ENCODE data around the gene CHSY1. TPM values are rescaled to one million over a fixed set of nuclear protein-coding genes. Genes with fewer than 3 reads are reported as not detected.
A peak's percentile ranks its signal among the peaks of the same experiment; 100 is the strongest.

Gene CHSY1
- total RNA-seq, 1 donor: 40.9 TPM

DNA sequence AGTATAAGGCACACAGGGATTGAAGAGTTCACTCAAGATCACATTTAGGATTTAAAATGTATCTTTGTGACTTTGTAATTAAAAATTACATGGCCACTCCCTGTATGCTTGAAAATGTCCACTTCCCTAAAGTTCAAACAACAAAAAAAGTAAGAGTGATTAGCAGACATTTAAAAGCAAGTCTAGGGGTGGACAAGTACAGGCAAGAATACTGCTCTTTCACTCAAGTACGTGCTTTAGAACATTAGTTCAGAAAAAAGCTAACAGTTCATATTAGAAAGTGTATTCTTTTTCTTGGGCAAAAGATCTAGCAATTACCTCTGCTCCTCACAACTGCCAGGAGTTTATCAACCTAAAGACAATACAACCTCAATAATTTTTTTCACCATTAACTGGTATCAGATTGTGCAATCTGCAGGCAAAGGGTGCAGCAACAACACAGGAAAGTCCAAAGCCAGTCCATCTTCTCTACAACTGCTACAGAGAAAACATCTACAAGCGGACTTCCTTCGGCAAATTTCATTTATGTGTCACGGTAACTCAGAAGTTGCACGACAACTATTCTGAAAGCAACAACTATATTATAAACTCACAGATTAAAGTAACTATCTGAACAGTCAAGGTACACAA lies 18.1 kb downstream of the CHSY1 start:
- DNase-seq (ENCODE audit: low read depth): no peak
- TF ChIP-seq, protein P1, sequence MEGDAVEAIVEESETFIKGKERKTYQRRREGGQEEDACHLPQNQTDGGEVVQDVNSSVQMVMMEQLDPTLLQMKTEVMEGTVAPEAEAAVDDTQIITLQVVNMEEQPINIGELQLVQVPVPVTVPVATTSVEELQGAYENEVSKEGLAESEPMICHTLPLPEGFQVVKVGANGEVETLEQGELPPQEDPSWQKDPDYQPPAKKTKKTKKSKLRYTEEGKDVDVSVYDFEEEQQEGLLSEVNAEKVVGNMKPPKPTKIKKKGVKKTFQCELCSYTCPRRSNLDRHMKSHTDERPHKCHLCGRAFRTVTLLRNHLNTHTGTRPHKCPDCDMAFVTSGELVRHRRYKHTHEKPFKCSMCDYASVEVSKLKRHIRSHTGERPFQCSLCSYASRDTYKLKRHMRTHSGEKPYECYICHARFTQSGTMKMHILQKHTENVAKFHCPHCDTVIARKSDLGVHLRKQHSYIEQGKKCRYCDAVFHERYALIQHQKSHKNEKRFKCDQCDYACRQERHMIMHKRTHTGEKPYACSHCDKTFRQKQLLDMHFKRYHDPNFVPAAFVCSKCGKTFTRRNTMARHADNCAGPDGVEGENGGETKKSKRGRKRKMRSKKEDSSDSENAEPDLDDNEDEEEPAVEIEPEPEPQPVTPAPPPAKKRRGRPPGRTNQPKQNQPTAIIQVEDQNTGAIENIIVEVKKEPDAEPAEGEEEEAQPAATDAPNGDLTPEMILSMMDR (IDR thresholded peaks at IDR 0.05; ENCODE audit: insufficient read depth, low read length): no peak

DNA sequence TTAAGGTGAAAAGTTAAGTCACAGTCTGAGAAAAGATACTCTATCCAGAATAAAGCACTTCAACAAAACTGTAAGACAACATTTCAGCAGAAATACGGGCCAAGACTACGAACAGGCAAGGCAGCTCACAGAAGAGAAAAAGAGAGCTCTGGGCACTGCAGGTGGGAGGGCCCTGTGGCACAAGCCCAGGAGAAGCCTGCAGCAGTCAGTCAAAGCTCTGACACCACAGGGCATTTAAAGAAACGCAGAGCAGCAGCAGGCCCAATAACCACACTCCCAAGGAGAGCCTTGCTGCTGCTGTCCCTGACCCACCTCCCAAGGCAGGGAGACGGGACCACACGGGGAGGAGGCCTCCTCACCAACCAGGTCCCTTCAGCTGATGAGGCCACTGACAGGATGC lies 19.2 kb downstream of the CHSY1 start:
- TF ChIP-seq, protein P1 (IDR thresholded peaks at IDR 0.05; ENCODE audit: insufficient read depth, low read length): no peak
- no peak for DNase-seq (ENCODE audit: low read depth)
- no peak overlapping the region for H3K4me3 ChIP-seq (ENCODE audit: low read depth, low read length)

More for the DNA sequence above, 18.1 kb downstream of the CHSY1 start:
- H3K4me3 ChIP-seq (ENCODE audit: low read depth, low read length): no peak overlapping the region

DNA sequence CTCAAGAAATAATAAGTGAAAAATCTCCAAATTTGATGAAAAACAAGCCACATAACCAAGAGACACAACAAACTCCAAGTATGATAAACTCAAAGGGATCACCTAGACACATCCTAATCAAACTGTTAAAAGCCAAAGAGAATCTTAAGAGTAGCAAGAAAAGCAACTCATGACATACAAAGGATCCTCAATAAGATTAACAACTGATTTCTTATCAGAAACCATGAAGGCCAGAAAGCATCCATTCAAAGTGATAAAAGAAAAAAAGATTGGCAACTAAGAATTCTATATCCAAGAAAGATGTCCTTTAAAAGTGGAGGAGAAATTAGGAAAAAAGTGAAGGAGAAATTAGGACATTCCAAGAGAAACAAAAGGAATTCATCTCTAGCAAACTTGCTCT lies 23.5 kb downstream of the CHSY1 start:
- TF ChIP-seq, protein P1 (IDR thresholded peaks at IDR 0.05; ENCODE audit: insufficient read depth, low read length): no peak
- DNase-seq (ENCODE audit: low read depth): no peak
- H3K4me3 ChIP-seq (ENCODE audit: low read depth, low read length): no peak overlapping the region

DNA sequence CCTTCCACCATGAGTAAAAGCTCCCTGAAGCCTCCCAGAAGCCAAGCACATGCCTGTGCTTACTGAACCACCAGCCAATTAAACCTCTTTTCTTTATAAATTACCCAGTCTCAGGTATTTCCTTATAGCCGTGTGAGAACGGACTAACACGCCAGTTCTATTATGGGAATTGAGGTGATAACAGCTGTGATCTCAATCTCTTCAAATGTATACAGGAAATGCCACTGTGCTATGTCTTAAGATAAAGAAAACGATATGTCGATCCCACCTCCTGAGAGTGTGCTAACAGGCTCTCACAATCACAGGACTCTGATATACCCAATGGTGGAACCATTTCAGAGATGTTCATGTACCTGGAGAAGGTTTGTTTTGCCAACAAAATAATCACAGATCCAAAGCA lies 26.2 kb downstream of the CHSY1 start:
- DNase-seq (ENCODE audit: low read depth): no peak
- no peak overlapping the region for H3K4me3 ChIP-seq (ENCODE audit: low read depth, low read length)
- TF ChIP-seq, protein P1 (IDR thresholded peaks at IDR 0.05; ENCODE audit: insufficient read depth, low read length): no peak

DNA sequence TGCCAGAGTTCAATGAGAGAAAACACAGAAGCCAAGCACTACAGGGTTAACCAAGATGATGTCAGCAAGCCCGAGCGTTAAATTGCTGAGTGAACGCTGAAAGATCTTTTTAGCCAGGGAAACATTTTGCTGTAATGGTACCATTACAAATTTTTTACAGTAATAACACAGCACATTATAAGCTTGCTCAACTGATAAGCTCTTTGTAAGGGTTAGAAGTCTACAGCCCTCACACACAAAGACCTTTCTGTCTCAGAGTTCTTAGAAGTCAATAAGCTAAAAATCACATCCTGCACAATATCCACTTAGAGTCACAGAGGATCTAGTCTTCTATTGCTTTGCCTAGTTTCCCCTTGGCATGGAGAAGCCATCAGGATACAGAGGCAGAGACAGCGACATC lies 29.9 kb downstream of the CHSY1 start:
- TF ChIP-seq, protein P1 (IDR thresholded peaks at IDR 0.05; ENCODE audit: insufficient read depth, low read length): no peak

DNA sequence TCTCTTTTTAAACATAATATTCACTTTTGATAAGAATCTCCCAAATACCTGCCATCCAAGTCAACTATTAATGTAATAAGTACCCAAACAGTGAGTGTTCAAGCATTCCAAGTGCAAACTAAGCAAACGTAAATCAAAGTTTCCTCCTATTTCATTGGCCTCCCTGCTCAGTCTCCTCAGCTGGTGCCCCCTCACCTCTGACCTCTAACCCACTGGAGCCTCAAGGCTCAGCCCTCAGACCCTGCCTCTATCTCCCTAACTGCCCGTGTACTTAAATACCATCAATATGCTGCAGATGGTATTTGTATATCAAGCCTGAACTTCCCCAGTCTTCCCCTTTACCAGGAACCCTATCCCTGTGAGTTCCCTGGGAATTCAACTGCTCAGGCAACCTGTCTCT lies 31.8 kb downstream of the CHSY1 start:
- TF ChIP-seq, protein P1 (IDR thresholded peaks at IDR 0.05; ENCODE audit: insufficient read depth, low read length): no peak
- no peak for DNase-seq (ENCODE audit: low read depth)
- H3K4me3 ChIP-seq (ENCODE audit: low read depth, low read length): no peak overlapping the region

More for the DNA sequence above, 29.9 kb downstream of the CHSY1 start:
- no peak overlapping the region for H3K4me3 ChIP-seq (ENCODE audit: low read depth, low read length)
- DNase-seq (ENCODE audit: low read depth): peak; percentile 41

DNA sequence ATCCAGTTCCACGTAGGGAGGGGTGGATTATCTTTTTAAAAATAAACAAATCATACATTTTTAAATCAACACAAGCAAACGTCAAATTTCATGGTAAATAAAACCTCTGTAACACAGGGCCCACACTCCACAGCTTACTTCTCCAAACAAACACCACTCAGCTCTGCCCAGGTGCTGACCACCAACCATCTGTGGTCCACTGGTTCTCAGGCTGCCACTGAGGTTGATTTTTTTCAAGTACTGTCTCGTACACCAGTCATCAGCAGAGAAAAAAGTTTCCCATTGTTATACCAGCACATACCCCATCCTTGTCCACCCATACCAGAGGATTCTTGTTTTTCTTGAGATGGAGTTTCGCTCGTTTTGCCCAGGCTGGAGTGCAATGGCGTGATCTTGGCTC lies 32.4 kb downstream of the CHSY1 start:
- no peak for DNase-seq (ENCODE audit: low read depth)
- no peak overlapping the region for H3K4me3 ChIP-seq (ENCODE audit: low read depth, low read length)
- TF ChIP-seq, protein P1 (IDR thresholded peaks at IDR 0.05; ENCODE audit: insufficient read depth, low read length): no peak
